Inflammatory macrophage (primary cell): Measurements from ENCODE around the gene LMNA.
A peak's percentile ranks its signal among the peaks of the same experiment; 100 is the strongest.

Experiments
- DNase-seq, 2 donors: peaks; one replicate each; pipeline ENCODE4 v3.0.0-alpha.2; 2020 to 2022

LMNA gene

DNA sequence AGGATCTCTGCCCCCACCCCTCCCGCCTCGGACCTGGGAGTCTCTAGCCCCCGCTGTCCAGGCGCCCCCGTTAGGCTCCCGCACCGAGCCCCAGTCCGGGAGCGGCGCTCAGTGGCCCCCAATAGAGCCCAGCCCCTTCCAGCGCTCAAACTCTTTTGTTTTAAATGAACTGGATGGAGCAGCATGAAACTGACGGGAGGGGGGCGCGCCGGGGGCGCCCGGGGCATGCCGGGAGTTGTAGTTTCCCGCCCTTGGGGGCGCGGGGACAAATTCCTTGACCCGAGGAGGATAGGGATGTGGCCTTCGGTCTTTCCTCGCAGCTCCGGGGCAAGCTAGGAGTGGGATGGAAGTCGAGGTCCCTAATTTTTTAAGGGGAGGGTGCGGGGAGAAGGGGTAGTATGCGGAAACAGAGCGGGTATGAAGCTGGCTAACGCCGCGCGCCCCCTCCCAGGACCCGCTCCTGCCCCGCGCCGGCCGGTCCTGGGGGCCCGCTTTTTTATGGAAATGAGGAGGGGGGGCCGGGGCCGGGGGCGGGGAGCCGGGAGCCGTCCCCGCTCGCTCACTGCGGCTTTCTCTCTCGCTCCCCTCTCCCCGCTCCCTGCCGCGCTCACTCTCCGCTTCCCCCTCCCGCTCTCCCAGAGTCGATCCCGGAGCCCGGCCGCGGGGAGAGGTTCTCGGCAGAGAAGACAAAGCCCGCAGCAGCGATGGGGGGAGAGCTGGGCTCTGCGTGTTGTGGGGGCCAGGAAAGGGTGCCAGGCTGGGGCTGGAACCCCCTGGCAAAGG lies 32.0 kb upstream of the LMNA start, which contains the start of gene MEX3A:
TSS of gene MEX3A (minus strand) at position 157 of the 783 bp plus-strand sequence. CDS start 467 bp downstream, outside the sequence.
- peak; percentile 56 to 58 for DNase-seq

DNA sequence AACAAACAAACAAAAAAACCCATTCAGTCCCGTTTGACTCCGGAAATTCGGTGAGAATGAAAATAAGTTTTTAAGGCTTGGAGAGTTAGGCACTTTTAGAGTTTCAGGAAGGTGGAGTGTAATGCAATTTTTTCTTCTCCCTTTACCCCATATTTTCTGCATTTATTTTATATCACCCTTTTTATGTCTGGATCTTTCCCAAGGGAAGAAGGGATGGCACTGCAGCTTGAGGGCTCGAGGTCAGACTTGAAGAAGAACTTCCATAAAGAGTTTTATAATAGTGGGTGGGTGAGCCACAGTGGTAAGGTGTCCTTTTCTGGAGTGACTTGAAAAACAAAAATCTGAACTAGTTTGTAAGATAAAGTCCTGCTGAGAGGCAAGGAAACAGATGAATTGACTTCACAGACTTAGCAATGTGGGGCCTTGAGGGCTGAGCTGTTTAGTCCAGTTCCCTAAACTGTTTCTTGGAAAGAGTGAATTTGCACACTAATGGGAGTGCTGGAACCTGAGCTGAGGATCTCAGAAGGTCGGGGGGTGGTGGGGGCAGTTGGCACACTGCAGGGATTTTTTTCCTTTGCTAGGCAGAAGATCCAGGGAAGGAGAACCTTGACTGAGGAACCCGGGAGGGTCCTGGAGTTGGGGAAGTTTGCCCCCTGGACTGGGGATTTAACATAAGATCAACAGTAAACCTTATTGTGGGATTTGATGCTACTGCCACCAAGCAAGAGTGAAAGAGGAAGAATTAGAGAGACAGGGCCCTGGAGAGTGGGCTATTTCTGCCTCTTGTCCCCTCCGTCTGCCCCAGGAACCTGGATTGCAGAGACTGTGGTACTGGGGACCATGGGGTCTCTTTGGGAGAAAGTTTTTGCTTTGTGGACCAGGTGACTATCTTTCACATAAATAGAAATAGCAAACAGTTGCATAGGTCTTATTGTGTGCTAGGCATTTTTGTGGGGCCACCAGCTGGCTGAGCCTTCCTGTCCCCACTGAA lies 30.4 kb upstream of the LMNA start:
- peak; percentile 29 to 55 for DNase-seq

GRCh38 chr1:156086256-156086662 lies 28.3 kb upstream of the LMNA start:
- DNase-seq = no peak

GRCh38 chr1:156089704-156090103 lies 24.8 kb upstream of the LMNA start:
- no peak for DNase-seq

GRCh38 chr1:156090138-156090839 lies 24.2 kb upstream of the LMNA start:
- peak; percentile 90 to 93 for DNase-seq

GRCh38 chr1:156090840-156091188 lies 23.7 kb upstream of the LMNA start:
- DNase-seq = peak; percentile 69 to 81

DNA sequence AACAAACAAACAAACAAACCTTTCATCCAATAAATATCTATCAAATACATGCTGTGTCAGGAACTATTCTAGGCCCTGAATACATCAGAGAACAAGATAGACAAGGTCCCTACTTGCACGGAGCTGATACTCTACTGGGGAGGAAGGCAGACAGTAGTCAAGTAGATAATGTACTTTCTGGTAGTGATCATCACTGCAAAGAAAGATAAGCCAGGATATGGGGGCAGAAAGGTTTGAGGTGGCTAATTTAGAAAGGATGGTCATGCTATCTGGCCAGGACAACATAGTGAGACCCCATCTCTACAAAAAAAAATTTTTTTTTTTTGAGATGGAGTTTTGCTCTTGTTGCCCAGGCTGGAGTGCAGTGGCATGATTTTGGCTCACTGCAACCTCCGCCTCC lies 22.9 kb upstream of the LMNA start:
- DNase-seq = no peak

DNA sequence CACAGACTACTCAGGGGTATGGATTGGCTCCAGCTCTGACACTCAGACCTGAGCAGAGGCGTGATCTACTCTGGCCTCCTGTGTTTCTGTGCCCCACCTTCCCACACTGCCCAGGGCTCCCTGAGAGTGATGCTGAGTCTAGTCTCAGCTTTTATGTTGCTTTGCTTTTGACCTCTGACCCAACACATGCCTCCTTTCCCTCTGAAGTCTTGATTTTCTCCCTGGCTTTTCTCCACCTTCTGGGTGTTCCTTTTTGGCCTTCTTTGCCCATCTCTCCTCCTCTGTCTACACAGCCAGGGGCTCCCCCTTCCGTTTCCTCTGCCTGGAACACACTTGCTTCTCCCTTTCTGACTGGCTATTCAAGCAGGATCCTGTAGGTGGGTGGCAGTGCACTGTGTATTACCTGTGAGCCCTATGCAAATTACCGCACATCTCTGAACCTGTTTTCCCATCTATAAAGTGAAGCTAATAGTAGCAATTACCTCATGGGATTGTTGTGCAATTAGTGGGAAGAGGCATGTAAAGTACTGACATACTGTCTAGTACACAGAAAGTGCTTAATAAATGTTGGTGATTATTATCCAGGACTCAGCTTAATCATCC lies 18.5 kb upstream of the LMNA start:
- DNase-seq = peak in 1 of 2 donors; percentile 29

DNA sequence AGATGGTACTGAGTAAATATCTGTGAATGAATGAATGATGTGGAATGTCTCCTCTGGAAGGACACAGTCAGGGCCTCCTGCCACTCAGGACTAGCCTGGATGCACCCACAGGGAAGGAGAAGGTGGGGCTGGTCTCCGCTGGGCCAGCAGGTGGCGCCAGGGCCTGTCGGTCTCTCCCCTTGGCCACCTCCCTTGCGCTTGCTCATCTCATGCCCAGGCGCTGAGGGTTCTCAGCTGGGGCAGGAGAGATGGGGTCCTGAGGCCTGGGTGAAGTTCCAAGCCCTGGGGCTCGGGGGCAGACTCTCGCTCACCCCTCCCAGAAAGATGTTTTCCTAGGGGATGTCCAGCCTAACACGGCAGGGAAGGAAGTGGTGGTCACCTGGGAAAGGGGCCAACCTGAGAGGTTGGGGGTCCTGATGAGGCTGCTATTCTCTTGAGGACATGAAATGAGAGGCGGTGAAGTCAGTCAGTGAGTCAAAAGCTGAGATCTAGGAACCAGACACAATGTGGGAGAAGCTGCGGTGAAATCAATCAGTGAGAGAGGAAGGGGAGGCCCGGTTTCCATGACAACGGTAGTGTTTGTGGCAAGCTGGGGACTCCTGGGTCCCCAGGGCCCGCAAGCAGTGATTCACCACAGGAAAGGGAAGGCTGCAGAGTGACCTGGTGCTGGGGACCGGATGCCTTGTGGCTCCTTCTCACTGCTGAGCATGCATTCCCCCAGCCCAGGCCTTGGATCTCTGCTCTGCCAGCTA lies 17.7 kb upstream of the LMNA start:
- DNase-seq = peak; percentile 82 to 83

DNA sequence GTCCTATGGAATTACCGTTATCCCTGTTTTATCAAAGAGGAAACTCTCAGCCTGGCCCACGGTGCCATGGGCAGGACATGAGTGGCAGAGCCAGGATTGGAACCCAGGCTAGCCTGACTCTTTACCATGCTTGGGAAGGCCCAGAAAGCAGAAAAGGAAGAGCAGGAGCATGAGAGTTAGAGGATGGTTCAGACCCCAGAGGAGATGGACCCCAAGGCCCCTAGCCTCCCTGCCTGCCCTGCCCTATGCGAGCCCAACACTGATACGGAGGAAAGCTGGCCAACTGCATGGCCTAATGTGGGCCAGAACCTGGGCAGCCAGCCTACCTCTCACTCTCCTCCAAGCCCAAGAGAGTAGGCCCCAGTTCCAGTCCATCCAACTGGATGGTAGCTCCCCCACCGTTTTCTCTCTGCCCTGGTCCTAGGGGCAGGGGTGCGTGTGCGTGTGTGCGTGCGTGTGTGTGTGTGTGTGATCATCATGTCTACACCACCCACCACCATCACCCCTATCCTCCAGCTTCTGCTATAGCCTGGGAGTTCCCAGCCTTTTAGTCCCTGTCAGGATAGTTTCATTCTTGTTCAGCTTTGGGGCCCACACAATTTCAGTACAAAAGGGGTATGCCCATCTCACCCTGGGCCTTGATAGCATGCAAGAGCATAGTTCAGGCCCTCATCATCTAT lies 16.9 kb upstream of the LMNA start:
- DNase-seq = no peak

- DNase-seq = no peak
Observed at GRCh38 chr1:156098784-156099183, 15.7 kb upstream of the LMNA start.

DNA sequence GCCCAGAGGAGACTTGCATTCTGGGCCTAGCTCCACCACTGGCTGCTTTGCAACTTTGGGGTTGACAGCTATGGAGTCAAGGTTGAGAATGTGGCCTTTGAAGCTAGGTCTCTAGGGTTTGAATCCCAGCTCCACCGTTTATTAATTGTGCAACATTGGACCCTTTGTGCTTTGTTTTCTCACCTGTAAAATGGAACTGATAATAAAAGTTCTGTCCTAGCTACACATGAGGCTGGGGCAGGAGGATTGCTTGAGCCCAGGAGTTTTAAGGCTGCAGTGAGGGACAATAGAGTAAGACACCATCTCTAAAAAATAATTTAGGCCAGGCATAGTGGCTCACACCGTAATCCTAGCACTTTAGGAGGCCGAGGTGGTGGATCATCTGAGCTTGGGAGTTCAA lies 15.2 kb upstream of the LMNA start:
- DNase-seq = no peak

DNA sequence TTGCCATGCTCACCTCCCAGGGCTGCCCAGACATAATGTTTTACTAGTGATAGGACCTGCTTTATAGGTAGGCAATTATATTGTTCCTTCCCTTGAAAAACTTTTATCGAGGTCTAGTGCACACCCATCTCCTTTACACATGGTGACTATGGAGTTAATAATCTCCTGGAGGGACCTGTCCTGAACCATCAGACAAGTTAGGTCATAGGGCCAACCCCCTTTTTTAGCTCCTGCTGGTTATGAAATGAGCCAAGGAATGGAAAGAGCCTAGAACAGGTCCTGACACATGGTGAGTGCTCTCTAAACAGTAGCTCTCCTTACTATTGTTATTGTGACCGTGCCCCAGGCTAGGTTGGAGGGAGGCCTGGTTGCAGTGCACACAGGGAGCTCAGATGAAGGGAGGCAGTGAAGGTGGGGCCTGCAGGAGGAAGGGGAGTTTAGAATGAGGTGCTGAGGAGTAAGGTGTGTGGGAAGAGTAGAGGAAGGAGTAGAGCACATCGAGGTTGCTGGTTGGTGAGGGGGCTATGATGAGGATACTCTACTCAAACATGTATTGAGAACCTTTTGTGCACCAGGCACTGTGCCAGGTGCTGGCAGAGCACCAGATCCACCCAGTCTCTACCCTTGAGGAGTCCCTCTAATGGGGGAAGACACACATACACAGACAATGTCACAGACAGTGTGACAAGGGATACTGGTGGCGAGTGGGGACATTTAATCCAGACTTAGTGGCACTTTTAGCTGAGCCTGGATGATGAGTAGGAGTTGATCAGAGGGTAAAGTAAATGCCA lies 14.1 kb upstream of the LMNA start:
- no peak for DNase-seq

- no peak for DNase-seq
Observed at GRCh38 chr1:156101880-156102279, 12.6 kb upstream of the LMNA start.

DNA sequence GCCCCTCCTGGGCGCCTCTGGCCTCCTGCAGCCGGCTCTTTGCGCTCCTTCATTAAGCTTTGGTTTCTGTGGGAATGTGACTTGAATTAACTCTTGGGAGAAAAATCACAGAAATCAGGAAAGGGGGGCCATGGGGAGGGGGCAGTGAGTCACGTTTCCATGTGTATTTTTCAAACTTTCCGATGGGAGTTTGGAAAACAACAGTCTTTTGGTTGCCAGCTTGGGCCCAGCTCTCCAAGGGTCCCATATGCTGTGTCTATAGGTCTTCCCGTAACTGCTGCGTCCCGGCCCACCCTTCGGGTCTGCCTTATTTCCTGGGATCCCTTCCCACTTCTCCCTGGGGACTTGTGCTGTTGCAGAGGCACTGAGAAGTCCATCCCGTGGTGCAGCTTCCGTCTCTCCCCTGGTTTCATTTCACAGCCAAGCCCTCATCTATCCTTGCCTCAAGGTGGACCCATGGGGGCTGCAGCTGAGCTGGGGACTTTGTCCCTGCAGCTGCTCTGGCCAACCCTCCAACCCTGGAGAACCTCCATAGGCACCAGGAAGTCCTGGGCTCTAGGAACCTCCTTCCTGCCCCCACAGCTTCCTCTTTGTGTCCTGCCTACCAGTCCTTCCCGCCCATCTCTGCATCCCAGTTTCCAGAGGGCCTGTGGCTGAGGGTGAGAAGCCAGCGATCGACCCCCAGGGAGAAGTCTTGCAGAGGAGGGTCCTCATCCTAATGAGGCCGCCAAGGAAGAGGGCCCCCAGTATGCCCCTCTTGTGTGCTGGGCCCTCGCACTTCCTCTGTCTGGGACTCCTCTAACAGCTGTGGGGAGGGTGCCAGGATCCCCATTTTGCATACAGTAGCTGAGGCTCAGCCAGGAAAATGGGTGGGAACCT lies 11.6 kb upstream of the LMNA start:
- peak; percentile 67 to 75 for DNase-seq

DNA sequence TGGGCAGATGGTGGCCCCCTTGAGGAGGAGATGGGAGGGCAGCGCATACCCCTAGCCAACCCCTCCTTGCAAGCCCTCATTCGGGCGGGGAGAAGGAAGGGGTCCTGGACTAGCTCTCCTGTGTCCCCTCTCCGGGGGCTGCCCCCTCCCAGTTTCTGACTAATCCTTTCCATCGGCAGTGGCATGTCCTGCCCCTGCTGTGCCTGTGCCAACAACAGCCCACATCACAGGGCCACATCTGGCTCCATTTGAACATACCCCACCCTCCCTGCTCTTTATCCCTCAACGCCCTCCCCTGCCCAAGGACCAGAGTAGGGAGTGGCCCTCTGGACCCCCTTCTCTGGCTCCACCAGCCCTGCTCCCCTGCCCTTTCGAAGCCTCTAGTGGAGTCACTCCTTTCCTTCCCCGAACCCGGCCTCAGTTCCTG lies 11.0 kb upstream of the LMNA start:
- no peak for DNase-seq

- peak; percentile 60 to 63 for DNase-seq
Observed at GRCh38 chr1:156104065-156104810, 10.3 kb upstream of the LMNA start.
